Natural killer cell (primary cell): ENCODE data around the gene PARD6G. TPM values are rescaled to one million over a fixed set of nuclear protein-coding genes. Genes with fewer than 3 reads are reported as not detected.
"Not testable (repeated sequence)": the region's sequence is repeated elsewhere in the genome, so short reads cannot be mapped to it uniquely, and the experiment has no call there.

Experiments
- ATAC-seq, 3 donors: fragments of 150-1000 bp in 2 of 3; fragments of 200-7000 bp in 1 of 3; cut with Tn5 transposase; 1 replicate in 1 of 3; 2 replicates in 2 of 3; pipeline ENCODE4 v1.10.0; 2021; ENCODE audit warnings: mild to moderate bottlenecking in 2 of 3, moderate library complexity in 2 of 3
- DNase-seq, 2 donors: peaks; one replicate each; pipeline versions ENCODE4 v3.0.0 to v3.0.0-alpha.2; 2013 to 2021; ENCODE audit warnings: mixed read lengths in 1 of 2
- H3K27ac ChIP-seq: one replicate; pipeline ENCODE4 v1.5.1; 2013; ENCODE audit warnings: mild to moderate bottlenecking, low read length
- H3K27me3 ChIP-seq: one replicate; pipeline ENCODE4 v1.6.1; 2013; ENCODE audit warnings: low read length; ENCODE audit not compliant: control insufficient read depth, insufficient read depth
- H3K36me3 ChIP-seq: one replicate; pipeline ENCODE4 v1.6.1; 2013; ENCODE audit warnings: low read length; ENCODE audit not compliant: control insufficient read depth, insufficient read depth
- H3K4me1 ChIP-seq: one replicate; pipeline ENCODE4 v1.6.1; 2013; ENCODE audit warnings: low read length; ENCODE audit not compliant: control insufficient read depth, insufficient read depth
- H3K4me3 ChIP-seq: one replicate; pipeline ENCODE4 v1.5.1; 2013; ENCODE audit warnings: low read length
- H3K9me3 ChIP-seq: one replicate; pipeline ENCODE4 v1.6.1; 2013; ENCODE audit warnings: low read length; ENCODE audit not compliant: control insufficient read depth, insufficient read depth
- H3K27ac Mint-ChIP-seq, 2 donors: one replicate each; pipeline ENCODE4 v1.8.0; 2022; ENCODE audit warnings: mild to moderate bottlenecking in 2 of 2, mixed read lengths in 2 of 2, moderate library complexity in 1 of 2
- H3K27me3 Mint-ChIP-seq, 2 donors: one replicate each; pipeline ENCODE4 v1.8.0; 2022; ENCODE audit warnings: low read depth in 2 of 2, mixed read lengths in 2 of 2
- H3K36me3 Mint-ChIP-seq: one replicate; pipeline ENCODE4 v1.8.0; 2022; ENCODE audit warnings: mixed read lengths
- H3K4me1 Mint-ChIP-seq, 2 donors: one replicate each; pipeline ENCODE4 v1.8.0; 2022; ENCODE audit warnings: mixed read lengths in 2 of 2
- H3K4me3 Mint-ChIP-seq: one replicate; pipeline ENCODE4 v1.8.0; 2022; ENCODE audit warnings: mild to moderate bottlenecking, moderate library complexity, mixed read lengths
- H3K9me3 Mint-ChIP-seq, 2 donors: one replicate each; pipeline ENCODE4 v1.8.0; 2022; ENCODE audit warnings: mixed read lengths in 2 of 2
- WGBS: methylation state at CpG from one replicate; pipeline ENCODE4 v1.1.7; 2013; ENCODE audit warnings: missing lambda C conversion rate; ENCODE audit not compliant: insufficient coverage; 5-methylcytosine and 5-hydroxymethylcytosine counted together
- intact Hi-C: fragments of 100-400 bp; cut with micrococcal nuclease; formaldehyde crosslinking; loops from one replicate; pipeline ENCODE4 v1.14.2; 2022
- total RNA-seq, 4 donors: library from RNA; stranded (reverse); fragments of 120-200 nt in 1 of 4; gene quantifications; one replicate each; pipeline versions ENCODE4 v1.2.3 to v1.2.4, GENCODE V29; 2013 to 2022
- TF ChIP-seq, protein P1 (sequence below): fragments of 200-600 bp; IDR thresholded peaks from one replicate; pipeline ENCODE4 v1.8.0; 2022; ENCODE audit warnings: antibody characterized with exemption

The PARD6G gene, protein sequence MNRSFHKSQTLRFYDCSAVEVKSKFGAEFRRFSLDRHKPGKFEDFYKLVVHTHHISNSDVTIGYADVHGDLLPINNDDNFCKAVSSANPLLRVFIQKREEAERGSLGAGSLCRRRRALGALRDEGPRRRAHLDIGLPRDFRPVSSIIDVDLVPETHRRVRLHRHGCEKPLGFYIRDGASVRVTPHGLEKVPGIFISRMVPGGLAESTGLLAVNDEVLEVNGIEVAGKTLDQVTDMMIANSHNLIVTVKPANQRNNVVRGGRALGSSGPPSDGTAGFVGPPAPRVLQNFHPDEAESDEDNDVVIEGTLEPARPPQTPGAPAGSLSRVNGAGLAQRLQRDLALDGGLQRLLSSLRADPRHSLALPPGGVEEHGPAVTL
- total RNA-seq: not detected
- total RNA-seq (2013): 0.14 TPM

- WGBS: under 1% methylated on average over 60 of the region's 60 CpGs
- ATAC-seq (peak; percentile 84 to 87 (median 87)), DNase-seq (peak in 1 of 2 donors; percentile 74)
- Histone ChIP-seq H3K4me1 (peaks cover 7% of the 10 kb centered on the region), H3K27me3 (peaks cover 8% of the 10 kb centered on the region), H3K36me3 (no peaks in the 10 kb centered on the region), H3K4me3 (peak within 1 kb of the TSS; percentile 31), H3K27ac (no peak within 1 kb of the TSS), H3K9me3 (no peaks in the 10 kb centered on the region)
- H3K27ac Mint-ChIP-seq: no peak within 1 kb of the TSS
- H3K4me3 Mint-ChIP-seq: peak within 1 kb of the TSS; percentile 71
- intact Hi-C loops: no loop called here
- peaks cover 24 to 37% of the 10 kb centered on the region in 2 donors for H3K27me3 Mint-ChIP-seq
- H3K36me3 Mint-ChIP-seq: no peaks in the 10 kb centered on the region
- H3K9me3 Mint-ChIP-seq: no peaks in the 10 kb centered on the region
- TF ChIP-seq, protein P1, sequence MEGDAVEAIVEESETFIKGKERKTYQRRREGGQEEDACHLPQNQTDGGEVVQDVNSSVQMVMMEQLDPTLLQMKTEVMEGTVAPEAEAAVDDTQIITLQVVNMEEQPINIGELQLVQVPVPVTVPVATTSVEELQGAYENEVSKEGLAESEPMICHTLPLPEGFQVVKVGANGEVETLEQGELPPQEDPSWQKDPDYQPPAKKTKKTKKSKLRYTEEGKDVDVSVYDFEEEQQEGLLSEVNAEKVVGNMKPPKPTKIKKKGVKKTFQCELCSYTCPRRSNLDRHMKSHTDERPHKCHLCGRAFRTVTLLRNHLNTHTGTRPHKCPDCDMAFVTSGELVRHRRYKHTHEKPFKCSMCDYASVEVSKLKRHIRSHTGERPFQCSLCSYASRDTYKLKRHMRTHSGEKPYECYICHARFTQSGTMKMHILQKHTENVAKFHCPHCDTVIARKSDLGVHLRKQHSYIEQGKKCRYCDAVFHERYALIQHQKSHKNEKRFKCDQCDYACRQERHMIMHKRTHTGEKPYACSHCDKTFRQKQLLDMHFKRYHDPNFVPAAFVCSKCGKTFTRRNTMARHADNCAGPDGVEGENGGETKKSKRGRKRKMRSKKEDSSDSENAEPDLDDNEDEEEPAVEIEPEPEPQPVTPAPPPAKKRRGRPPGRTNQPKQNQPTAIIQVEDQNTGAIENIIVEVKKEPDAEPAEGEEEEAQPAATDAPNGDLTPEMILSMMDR: no peak
- peaks cover 0 to 6% of the 10 kb centered on the region in 2 donors for H3K4me1 Mint-ChIP-seq
Observed at GRCh38 chr18:80247393-80247841, at the start of gene PARD6G. PARD6G (minus strand) TSS chr18:80247514; CDS start chr18:80247348, 166 bp downstream.

- H3K27me3 ChIP-seq, H3K9me3 Mint-ChIP-seq, H3K36me3 ChIP-seq, intact Hi-C loops, H3K36me3 Mint-ChIP-seq, H3K4me1 Mint-ChIP-seq, H3K4me3 ChIP-seq, H3K4me3 Mint-ChIP-seq, H3K9me3 ChIP-seq, H3K4me1 ChIP-seq, H3K27ac Mint-ChIP-seq, H3K27me3 Mint-ChIP-seq, H3K27ac ChIP-seq: not testable (repeated sequence)
- TF ChIP-seq, protein P1: peak; percentile 37
- ATAC-seq (peak in 2 of 3 donors; percentile 39 to 42), DNase-seq (peak; percentile 44 to 46)
- 79% methylated on average over 57 of the region's 91 CpGs for WGBS
Observed at GRCh38 chr18:80262241-80263033, 15.1 kb upstream of the PARD6G start.

DNA sequence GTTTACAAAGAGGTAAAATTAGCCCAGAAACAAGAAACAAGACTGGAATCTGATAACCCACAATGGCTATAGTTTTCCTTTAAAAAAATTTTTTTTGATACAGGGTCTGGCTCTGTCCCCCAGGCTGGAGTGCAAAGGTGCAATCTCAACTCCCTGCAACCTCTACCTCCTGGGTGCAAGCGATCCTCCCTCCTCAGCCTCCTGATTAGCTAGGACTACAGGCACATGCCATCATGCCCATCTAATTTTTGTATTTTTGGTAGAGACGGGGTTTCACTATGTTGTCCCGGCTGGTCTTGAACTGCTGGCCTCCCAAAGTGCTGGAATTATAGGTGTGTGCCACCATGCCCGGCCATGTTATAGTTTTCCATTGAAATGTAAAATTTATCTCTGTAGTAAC lies 12.3 kb upstream of the PARD6G start:
- Histone ChIP-seq H3K27me3 (no peaks in the 10 kb centered on the region), H3K9me3 (no peaks in the 10 kb centered on the region), H3K27ac (no peak overlapping the region), H3K4me1 (no peaks in the 10 kb centered on the region), H3K4me3 (no peak overlapping the region), H3K36me3 (no peaks in the 10 kb centered on the region)
- TF ChIP-seq, protein P1: no peak
- no peaks in the 10 kb centered on the region for H3K9me3 Mint-ChIP-seq
- no peak overlapping the region for H3K4me3 Mint-ChIP-seq
- H3K27ac Mint-ChIP-seq: no peak overlapping the region
- ATAC-seq (no peak), DNase-seq (no peak)
- no peaks in the 10 kb centered on the region for H3K4me1 Mint-ChIP-seq
- 96% methylated on average over 3 of the region's 4 CpGs for WGBS
- no peaks in the 10 kb centered on the region for H3K36me3 Mint-ChIP-seq
- H3K27me3 Mint-ChIP-seq: peaks cover 0 to 4% of the 10 kb centered on the region in 2 donors
- intact Hi-C loops: no loop called here
